Measurements from ENCODE around the gene TIMM10. TPM values are rescaled to one million over a fixed set of nuclear protein-coding genes. Genes with fewer than 3 reads are reported as not detected.

TIMM10 gene
- total and polyA plus RNA-seq, 11 donors = 36.6 to 135 (median 46.4) TPM

- Histone ChIP-seq H3K9me3 (no peaks in the 10 kb centered on the region), H3K27ac (no peak overlapping the region), H3K4me3 (no peak overlapping the region), H3K27me3 (no peaks in the 10 kb centered on the region), H3K4me1 (peaks cover 0 to 11% (median 0%) of the 10 kb centered on the region in 12 donors), H3K36me3 (peaks cover 0 to 53% (median 18%) of the 10 kb centered on the region in 9 donors)
- intact Hi-C loops (cut with DNase I) = loop anchor here in 1 of 10 donors (10.0 kb wide), 1 partner anchor 269 kb away; no protein-coding TSS in a partner anchor
- ATAC-seq = no peak
- TF ChIP-seq POLR2A (IDR thresholded peaks at IDR 0.05) = no peak
- TF ChIP-seq CTCF (IDR thresholded peaks at IDR 0.05) = no peak
- 91 to 98% (median 94%) methylated on average over 10 to 13 of the region's 13 CpGs for WGBS, 4 donors
- DNase-seq = no peak
These were observed 15.3 kb upstream of the TIMM10 start for GRCh38 chr11:57545883-57546282.

- Histone ChIP-seq H3K4me3 (no peak overlapping the region), H3K27ac (no peak overlapping the region), H3K4me1 (peaks cover 0 to 11% (median 0%) of the 10 kb centered on the region in 12 donors), H3K27me3 (no peaks in the 10 kb centered on the region), H3K9me3 (no peaks in the 10 kb centered on the region), H3K36me3 (peaks cover 0 to 40% (median 5%) of the 10 kb centered on the region in 9 donors)
- intact Hi-C loops (cut with DNase I) = loop anchor here in 1 of 10 donors (10.0 kb wide), 1 partner anchor 270 kb away; no protein-coding TSS in a partner anchor
- no peak for DNase-seq
- WGBS, 4 donors = 84 to 96% (median 89%) methylated on average over 6 of the region's 6 CpGs
- ATAC-seq = no peak
- TF ChIP-seq CTCF (IDR thresholded peaks at IDR 0.05) (no peak), POLR2A (IDR thresholded peaks at IDR 0.05) (no peak)
These were observed 14.0 kb upstream of the TIMM10 start for GRCh38 chr11:57544566-57544965.

- Histone ChIP-seq H3K36me3 (peaks cover 0 to 31% (median 0%) of the 10 kb centered on the region in 9 donors), H3K27me3 (no peaks in the 10 kb centered on the region), H3K4me1 (peaks cover 0 to 11% (median 0%) of the 10 kb centered on the region in 12 donors), H3K9me3 (no peaks in the 10 kb centered on the region), H3K4me3 (no peak overlapping the region), H3K27ac (no peak overlapping the region)
- no peak for TF ChIP-seq POLR2A (IDR thresholded peaks at IDR 0.05)
- no peak for TF ChIP-seq CTCF (IDR thresholded peaks at IDR 0.05)
- DNase-seq (no peak), ATAC-seq (no peak)
- whole genome bisulfite sequencing, 4 donors = 47 to 60% (median 58%) methylated on average over 6 of the region's 6 CpGs
- intact Hi-C loops (cut with DNase I) = loop anchor here in 1 of 10 donors (10.0 kb wide), 1 partner anchor 271 kb away; no protein-coding TSS in a partner anchor
These were observed 13.0 kb upstream of the TIMM10 start for GRCh38 chr11:57543593-57543992.

- H3K4me3 ChIP-seq = no peak overlapping the region
- no peak overlapping the region for H3K27ac ChIP-seq
- intact Hi-C loops (cut with DNase I) = loop anchor here in 1 of 10 donors (10.0 kb wide), 1 partner anchor 272 kb away; no protein-coding TSS in a partner anchor
- H3K27me3 ChIP-seq = no peaks in the 10 kb centered on the region
- H3K4me1 ChIP-seq = peaks cover 0 to 6% (median 0%) of the 10 kb centered on the region in 12 donors
- WGBS, 4 donors = 40 to 47% (median 41%) methylated on average over 4 of the region's 4 CpGs
- ATAC-seq (no peak), DNase-seq (no peak)
- H3K36me3 ChIP-seq = peaks cover 0 to 20% (median 0%) of the 10 kb centered on the region in 9 donors
- no peak for TF ChIP-seq POLR2A (IDR thresholded peaks at IDR 0.05)
- no peak for TF ChIP-seq CTCF (IDR thresholded peaks at IDR 0.05)
- H3K9me3 ChIP-seq = no peaks in the 10 kb centered on the region
These were observed 12.0 kb upstream of the TIMM10 start for GRCh38 chr11:57542582-57542981.
